Urinary bladder (tissue), 4 donors: ENCODE results near the gene MAN2B2. TPM values are rescaled to one million over a fixed set of nuclear protein-coding genes. Genes with fewer than 3 reads are reported as not detected.

Experiments used
- DNase-seq: peaks from one replicate; pipeline ENCODE4 v3.0.0-alpha.2; 2015; ENCODE audit errors: extremely low spot score
- H3K27ac ChIP-seq: one replicate; pipeline ENCODE4 v1.5.1; 2013; ENCODE audit warnings: low read depth, mild to moderate bottlenecking, moderate library complexity
- H3K36me3 ChIP-seq: one replicate; pipeline ENCODE4 v1.6.1; 2013; ENCODE audit warnings: mild to moderate bottlenecking, moderate library complexity; ENCODE audit not compliant: insufficient read depth
- H3K4me1 ChIP-seq: one replicate; pipeline ENCODE4 v1.6.1; 2013; ENCODE audit warnings: mild to moderate bottlenecking, moderate library complexity; ENCODE audit not compliant: insufficient read depth
- H3K4me3 ChIP-seq: one replicate; pipeline ENCODE4 v1.5.1; 2013; ENCODE audit warnings: low read depth, low read length
- WGBS: extraction: QIAGEN DNeasy Blood & Tissue Kit; methylation state at CpG from one replicate; pipeline ENCODE4 v1.1.7; 2013; 5-methylcytosine and 5-hydroxymethylcytosine counted together
- polyA plus RNA-seq: library from polyadenylated mRNA; stranded (reverse); fragments of 200-250 nt; gene quantifications from one replicate; pipeline ENCODE4 v1.2.3, GENCODE V29; 2013
- total RNA-seq: library from RNA; depleted of rRNA; stranded (reverse); fragments of >200 nt; gene quantifications from one replicate; pipeline ENCODE4 v1.2.3, GENCODE V29; 2014
- donor health status: healthy with polysubstance abuse.
- donor health status: healthy.

MAN2B2 gene
- total and polyA plus RNA-seq, 2 donors = 11.1 to 37.7 TPM

DNA sequence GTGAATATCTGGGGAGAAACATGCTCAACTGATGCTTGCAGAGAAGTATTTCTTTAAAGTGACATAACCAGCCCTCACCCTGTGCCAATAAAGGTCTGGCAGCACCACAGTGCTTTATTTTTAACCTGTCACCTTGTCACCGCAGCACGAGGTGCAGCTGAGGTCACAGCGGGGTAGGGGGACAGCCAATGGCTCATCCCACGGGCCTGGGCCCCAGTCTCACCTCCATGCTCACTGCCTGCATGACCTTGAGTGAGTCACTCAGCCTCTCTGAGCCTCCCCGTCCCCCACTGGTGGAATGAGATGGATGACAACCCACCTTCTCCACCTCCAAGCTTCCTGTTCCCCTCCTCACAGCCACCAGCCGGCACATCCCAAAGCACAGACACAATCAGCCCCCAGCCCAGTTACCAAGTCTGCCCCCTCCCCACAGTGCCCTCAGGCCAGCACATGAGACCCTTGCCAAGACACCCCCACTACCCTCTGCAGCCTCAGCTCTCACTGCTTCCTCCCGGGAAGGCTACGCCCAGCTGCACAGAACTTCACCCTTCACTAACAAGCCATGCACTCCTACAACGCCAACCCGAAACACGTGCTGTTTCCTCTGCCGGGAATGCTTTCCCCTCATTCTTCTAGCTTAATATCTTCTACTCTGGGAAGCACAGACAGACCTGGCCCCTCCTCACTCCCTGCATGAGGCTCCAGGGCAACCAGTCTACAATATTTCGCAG is 24.9 kb upstream of the MAN2B2 start:
- H3K36me3 ChIP-seq = no peaks in the 10 kb centered on the region
- H3K27ac ChIP-seq = no peak overlapping the region
- no peaks in the 10 kb centered on the region for H3K4me1 ChIP-seq
- no peak for DNase-seq
- H3K4me3 ChIP-seq = no peak overlapping the region
- WGBS = 62% methylated on average over 13 of the region's 13 CpGs

DNA sequence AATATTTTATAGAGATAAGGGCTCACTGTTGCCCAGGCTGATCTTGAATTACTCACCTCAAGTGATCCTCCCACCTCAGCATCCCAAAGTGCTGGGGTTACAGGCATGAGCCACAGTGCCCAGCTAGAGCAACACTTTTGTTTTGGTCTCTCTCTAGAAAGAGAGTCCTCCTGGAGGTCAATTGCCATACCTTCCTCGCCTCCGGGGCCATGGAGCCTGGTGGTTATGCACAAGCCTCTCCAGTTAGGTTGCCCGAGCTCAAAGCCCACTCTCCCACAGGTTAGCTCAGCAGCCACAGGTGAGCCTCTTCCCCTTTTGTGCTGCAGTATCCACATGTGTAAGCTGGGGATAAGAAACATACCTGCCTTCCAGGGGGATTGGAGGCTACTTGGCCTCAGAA is 24.2 kb upstream of the MAN2B2 start:
- DNase-seq = no peak
- no peak overlapping the region for H3K27ac ChIP-seq
- WGBS = 85% methylated on average over 3 of the region's 3 CpGs
- H3K4me3 ChIP-seq = no peak overlapping the region
- H3K4me1 ChIP-seq = no peaks in the 10 kb centered on the region
- no peaks in the 10 kb centered on the region for H3K36me3 ChIP-seq

DNA sequence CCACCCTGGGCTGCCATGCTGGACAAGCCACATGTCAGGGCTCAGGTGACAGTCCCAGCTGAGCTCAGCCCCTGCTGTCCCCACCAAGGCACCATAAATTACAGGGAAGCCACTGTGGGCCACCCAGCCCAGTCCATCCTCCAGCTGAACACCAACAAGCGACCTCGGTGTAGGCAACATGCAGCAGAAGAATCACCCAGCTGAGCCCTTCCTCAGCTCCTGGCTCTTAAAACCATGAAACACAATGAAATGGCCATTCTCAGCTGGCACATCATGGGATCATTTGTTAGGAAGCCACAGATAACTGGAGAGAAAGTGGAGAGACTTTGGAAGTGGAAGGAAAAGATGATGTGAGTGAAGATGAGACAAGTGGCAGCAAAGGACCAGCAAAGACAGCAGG is 23.3 kb upstream of the MAN2B2 start:
- DNase-seq = no peak
- Histone ChIP-seq H3K27ac (no peak overlapping the region), H3K4me3 (no peak overlapping the region), H3K36me3 (no peaks in the 10 kb centered on the region), H3K4me1 (no peaks in the 10 kb centered on the region)
- WGBS = 93% methylated on average over 2 of the region's 2 CpGs

DNA sequence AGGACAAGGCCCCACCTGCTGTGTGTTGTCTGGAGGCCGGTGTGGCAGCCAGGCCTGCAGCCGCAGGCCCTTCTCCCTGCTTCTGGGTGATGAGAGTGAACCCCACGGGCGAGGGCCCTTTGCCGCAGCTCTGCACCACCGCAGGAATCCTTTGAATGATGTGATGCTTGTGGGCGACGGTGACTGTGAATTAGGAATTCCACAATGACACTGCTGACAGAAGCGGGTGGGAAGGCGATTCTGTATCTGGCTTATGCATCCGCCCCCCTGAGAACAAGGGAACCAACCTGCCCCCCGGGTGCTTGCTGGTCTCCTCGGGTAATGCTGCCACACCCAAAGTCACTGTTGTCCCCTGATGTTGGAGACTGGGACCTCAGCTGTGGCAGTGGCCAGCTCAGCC is 19.5 kb upstream of the MAN2B2 start:
- no peak overlapping the region for H3K4me3 ChIP-seq
- H3K4me1 ChIP-seq = no peaks in the 10 kb centered on the region
- H3K36me3 ChIP-seq = no peaks in the 10 kb centered on the region
- DNase-seq = no peak
- no peak overlapping the region for H3K27ac ChIP-seq
- WGBS = 83% methylated on average over 13 of the region's 13 CpGs

DNA sequence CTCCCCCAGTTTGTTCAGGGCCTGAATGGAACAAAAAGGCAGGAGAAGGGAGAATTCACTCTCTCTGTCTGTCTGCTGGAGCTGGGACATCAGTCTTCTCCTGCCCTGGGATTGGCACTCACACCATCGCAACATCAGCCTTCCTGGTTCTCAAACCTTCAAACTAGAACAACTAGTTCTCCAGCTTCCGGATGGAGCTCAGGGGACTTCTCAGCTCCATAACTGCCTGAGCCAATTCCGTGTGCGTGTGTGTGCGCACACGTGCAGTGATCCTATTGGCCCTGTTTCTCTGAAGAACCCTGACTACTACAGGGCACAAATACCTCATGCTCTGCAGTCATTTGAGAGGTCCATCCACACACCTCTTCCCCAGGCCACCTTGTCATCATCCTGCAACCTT is 18.7 kb upstream of the MAN2B2 start:
- 65% methylated on average over 6 of the region's 6 CpGs for WGBS
- Histone ChIP-seq H3K4me1 (no peaks in the 10 kb centered on the region), H3K27ac (no peak overlapping the region), H3K36me3 (no peaks in the 10 kb centered on the region), H3K4me3 (no peak overlapping the region)
- DNase-seq = no peak

DNA sequence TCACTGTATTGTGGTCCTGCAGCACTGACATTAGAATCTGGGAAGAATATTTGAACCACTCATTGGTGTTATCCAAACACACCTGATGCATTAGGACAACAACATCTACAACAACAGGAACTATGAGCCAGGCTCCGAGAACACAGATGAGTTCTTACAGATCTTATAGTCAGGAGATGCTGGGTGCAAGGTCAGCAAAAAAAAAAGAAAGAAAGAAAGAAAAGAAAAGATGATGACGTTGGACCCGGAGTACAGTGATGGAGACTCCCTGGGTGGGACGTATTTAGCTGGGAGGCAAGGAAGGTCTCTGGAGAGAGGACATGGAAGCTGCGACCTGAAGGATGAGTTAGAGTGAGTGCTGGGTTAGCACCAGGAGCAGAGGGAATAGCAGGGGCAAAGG is 17.8 kb upstream of the MAN2B2 start:
- no peak for DNase-seq
- H3K36me3 ChIP-seq = no peaks in the 10 kb centered on the region
- no peak overlapping the region for H3K27ac ChIP-seq
- WGBS = 78% methylated on average over 5 of the region's 5 CpGs
- H3K4me3 ChIP-seq = no peak overlapping the region
- no peaks in the 10 kb centered on the region for H3K4me1 ChIP-seq

DNA sequence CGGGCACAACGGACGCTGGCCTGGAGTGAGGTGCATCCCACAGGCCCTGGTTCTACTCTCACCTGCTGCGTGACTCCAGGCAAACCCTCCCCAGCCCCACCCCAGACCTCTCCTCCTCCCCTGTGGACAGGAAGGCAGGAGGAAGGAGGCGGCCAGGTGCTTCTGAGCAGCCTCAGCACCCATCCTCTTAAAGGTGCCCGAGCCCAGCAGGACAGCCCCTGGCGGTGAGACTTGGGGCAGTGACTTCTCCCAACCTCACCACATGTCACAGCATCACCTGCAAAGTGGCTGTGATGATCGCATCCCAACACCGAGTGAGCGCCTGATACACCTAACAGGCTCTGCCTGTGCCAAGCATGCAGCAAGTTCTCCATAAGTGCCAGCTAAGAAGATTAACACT is 17.1 kb upstream of the MAN2B2 start:
- WGBS = 77% methylated on average over 10 of the region's 10 CpGs
- Histone ChIP-seq H3K27ac (no peak overlapping the region), H3K4me1 (no peaks in the 10 kb centered on the region), H3K36me3 (no peaks in the 10 kb centered on the region), H3K4me3 (no peak overlapping the region)
- DNase-seq = no peak

DNA sequence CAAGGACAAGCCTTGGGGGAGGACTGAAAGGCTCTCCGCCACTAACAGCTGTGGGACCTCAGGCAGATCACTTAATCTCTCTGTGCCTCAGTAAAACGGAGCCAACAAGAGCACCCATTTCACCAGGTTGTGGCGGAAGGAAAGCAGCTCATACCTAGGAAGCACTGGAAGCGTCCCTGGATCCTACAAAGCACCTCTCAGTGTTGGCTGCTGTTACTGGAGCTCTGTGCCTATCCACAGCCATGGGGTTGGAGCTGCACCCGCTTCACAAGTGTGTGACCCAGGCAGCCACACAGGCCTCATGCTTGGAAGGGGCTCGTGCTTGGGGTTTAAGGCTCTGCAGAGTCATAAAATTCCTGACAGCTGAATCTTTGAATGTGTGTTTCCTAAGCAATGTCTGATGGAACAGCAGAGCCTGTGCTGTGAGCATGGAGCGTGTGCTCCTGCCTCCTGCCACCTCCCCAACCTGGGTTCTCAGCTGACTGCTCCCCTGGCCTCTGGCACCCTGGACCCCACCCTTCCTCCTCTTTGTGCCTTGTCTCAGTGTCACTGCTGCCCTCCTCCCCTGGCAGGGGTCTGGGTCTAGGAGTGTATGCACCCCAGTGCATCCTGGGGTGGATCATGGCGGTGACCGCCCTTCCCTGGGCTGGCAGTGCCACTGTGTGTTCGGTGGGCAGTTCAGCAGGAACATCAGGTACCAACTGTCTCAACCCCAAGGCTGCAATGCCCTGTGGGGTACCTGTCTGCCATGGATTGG is 14.4 kb upstream of the MAN2B2 start:
- no peak for DNase-seq
- H3K4me1 ChIP-seq = no peaks in the 10 kb centered on the region

DNA sequence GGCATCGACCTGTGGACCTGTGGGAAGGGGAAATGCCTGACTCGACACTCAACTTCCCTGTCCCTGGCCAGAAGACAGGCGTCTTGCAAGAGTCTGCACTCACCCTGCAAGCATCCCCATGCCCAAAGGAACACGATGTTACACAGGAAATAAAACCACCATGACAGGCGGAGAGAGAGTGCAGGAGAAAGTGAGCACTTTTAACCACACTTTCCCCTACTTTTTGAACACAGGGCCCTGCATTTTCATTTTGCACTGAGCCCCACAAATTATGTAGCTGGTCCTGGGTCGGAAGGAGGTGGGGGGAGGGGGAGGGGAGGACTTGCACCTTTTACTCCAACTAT is 13.8 kb upstream of the MAN2B2 start:
- 38% methylated on average over 6 of the region's 6 CpGs for WGBS
- Histone ChIP-seq H3K36me3 (no peaks in the 10 kb centered on the region), H3K27ac (no peak overlapping the region), H3K4me1 (no peaks in the 10 kb centered on the region), H3K4me3 (no peak overlapping the region)
- DNase-seq = no peak

More for the DNA sequence above, 14.4 kb upstream of the MAN2B2 start:
- Histone ChIP-seq H3K27ac (no peak overlapping the region), H3K4me3 (no peak overlapping the region), H3K36me3 (no peaks in the 10 kb centered on the region)
- 52% methylated on average over 10 of the region's 10 CpGs for WGBS

DNA sequence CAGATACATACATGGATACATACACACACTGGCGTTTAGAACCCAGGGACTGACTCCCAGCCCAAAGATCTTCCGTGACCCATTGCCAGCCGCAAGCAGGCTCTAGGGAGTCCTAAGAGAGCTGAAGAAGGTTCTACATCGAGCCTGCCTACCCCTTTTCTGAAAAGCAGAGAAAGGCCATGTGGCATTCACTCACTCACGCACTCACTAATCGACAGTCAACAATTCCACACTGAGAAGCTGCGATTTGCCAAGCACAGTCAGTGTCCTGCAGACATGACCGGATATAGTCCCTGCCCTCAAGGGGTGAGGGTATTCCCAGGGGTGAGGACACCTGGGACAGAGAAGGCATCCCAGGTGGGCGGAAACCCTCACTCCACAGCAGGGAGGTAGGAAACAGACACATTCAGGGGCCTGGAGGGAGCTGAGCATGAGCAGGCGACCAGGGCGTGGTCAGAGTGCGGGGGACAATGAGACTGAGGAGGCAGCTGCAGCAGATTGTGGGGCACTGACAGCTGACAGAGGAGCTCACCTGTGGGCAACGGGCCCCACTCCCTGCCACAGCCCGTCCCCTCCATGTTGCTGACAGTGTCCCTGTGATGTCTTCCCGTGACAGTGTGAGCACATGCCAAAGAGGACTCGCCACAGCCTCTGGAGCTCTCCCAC is 13.2 kb upstream of the MAN2B2 start:
- no peak for DNase-seq

DNA sequence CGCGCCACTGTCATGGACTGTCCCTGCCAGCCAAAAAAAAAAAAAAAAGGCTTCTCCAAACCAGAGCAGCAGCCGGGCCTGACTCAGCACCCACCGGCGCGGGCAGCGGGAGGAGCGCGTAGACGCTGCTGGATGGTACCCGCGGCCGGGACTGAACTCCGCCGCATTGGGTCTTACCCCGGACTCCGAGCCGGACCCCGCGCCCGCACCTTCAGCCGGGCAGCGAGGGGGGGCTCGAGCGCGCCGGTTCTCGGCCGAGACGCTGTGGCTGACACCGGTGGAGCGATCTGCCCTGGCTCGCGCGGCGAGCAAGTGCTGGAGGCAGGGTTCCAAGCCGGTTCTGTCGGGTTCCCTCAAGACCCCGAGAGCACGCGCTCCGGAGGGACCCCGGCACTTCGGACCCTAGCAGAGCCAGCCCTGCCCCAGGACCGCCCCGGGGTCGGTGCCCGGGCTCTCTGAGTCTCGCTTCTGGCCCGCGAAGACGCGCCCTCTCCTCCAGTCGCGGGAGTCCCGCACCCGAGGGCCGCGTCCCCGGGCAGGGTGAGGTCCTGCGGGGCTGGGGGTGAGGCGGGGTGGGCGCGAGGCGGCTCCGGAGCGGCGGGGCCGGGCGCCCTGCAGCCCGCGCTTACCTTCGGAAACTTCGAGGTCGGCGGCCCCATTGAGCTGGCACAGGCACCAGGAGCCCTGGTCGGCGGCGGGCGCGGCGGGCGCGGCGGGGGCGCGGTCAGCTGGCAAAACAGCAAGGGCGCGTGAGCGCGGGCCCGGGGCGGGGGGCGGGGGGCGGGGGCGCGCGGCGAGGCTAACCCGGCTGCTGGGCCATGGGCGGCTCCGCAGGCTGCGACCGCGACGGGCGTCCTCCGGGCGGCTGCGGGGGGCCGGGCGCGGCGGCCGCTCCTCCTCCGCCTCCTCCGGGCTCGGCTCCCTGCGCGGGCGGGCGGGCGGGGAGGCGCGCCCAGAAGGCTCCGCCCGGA is 11.8 kb upstream of the MAN2B2 start:
- no peaks in the 10 kb centered on the region for H3K36me3 ChIP-seq
- no peaks in the 10 kb centered on the region for H3K4me1 ChIP-seq
- H3K4me3 ChIP-seq = peak overlapping the region; percentile 46
- under 1% methylated on average over 126 of the region's 127 CpGs for WGBS
- DNase-seq = no peak
- H3K27ac ChIP-seq = no peak overlapping the region

More for the DNA sequence above, 13.2 kb upstream of the MAN2B2 start:
- Histone ChIP-seq H3K4me3 (no peak overlapping the region), H3K4me1 (no peaks in the 10 kb centered on the region), H3K36me3 (no peaks in the 10 kb centered on the region), H3K27ac (no peak overlapping the region)
- 51% methylated on average over 16 of the region's 16 CpGs for WGBS

DNA sequence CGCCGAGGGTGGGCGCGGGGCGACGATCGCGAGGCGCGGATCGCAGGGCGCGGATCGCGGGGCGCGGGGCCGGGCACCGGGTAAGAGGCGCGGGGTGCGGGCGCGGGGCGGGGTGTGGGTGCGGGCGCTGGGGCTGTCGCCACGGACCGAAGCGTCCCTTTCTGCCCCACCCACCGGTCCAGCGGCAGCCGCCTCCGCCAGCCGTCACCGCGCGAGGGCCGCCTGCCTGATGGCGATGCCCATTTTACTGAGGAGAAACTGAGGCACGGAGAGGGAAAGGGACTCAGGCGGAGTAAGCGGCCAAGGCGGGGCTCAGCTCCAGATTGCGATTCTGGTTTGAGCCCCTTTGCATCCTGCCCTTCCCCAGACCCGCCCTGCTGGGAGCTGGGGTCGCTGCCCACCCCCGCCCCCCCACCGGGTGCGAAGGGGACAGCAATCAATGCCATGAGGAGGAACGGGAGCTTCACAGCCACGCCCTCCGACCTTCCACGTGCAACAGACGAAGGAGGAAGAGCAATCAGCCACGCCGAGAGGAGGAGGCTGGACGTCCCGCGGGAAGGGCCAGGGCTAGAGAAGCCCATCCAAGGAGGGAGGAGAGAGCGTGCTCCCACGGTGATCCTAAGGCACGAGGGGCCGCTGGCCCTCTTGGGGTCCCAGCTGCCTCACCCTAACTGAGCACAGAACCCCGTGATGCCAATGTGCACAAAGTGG is 10.9 kb upstream of the MAN2B2 start:
- H3K4me3 ChIP-seq = peak overlapping the region; percentile 46
- no peak for DNase-seq
- H3K27ac ChIP-seq = no peak overlapping the region
- H3K4me1 ChIP-seq = no peaks in the 10 kb centered on the region
- WGBS = 7% methylated on average over 66 of the region's 66 CpGs
- H3K36me3 ChIP-seq = no peaks in the 10 kb centered on the region
